Right lobe of liver (tissue), 4 donors: ENCODE results near the gene TOM1L2.

Experiments
- POLR2A ChIP-seq: fragments of 450-650 bp; IDR thresholded peaks from one replicate; pipeline ENCODE4 v1.6.1; 2017; ENCODE audit warnings: antibody characterized with exemption, mild to moderate bottlenecking
- TF ChIP-seq, protein P1 (sequence below), 4 donors: fragments of 200-600 bp in 3 of 4; fragments of 450-650 bp in 1 of 4; IDR thresholded peaks; one replicate each; pipeline versions ENCODE4 v1.5.1 to v1.8.0; 2016 to 2022; ENCODE audit warnings: antibody characterized with exemption in 4 of 4, mild to moderate bottlenecking in 2 of 4
- donor health status: DM: no; HTN: no; CAD: no.
- donor health status: DM: no; HTN: no; CAD: no.
- donor health status: DM: no; HTN: yes; CAD: no.

DNA sequence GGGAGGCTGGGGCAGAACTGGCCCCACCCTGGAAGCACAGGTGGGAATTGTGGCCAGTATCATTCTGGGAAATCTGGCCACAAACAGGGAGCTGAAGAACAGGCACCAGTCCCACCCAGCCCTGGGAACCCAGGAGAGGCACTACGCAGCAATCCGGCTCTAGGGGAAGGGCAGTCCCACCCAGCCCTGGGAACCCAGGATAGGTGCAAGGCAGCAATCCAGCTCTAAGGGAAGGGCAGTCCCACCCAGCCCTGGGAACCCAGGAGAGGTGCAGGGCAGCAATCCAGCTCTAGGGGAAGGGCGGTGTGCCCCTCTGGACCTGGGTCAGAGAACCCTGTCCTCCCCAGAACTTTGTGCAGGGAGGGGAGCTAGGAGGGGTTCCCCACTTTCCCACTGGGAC is 7.6 kb upstream of the TOM1L2 start:
- TF ChIP-seq, protein P1, sequence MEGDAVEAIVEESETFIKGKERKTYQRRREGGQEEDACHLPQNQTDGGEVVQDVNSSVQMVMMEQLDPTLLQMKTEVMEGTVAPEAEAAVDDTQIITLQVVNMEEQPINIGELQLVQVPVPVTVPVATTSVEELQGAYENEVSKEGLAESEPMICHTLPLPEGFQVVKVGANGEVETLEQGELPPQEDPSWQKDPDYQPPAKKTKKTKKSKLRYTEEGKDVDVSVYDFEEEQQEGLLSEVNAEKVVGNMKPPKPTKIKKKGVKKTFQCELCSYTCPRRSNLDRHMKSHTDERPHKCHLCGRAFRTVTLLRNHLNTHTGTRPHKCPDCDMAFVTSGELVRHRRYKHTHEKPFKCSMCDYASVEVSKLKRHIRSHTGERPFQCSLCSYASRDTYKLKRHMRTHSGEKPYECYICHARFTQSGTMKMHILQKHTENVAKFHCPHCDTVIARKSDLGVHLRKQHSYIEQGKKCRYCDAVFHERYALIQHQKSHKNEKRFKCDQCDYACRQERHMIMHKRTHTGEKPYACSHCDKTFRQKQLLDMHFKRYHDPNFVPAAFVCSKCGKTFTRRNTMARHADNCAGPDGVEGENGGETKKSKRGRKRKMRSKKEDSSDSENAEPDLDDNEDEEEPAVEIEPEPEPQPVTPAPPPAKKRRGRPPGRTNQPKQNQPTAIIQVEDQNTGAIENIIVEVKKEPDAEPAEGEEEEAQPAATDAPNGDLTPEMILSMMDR (IDR thresholded peaks at IDR 0.05), result no peak
- no peak for TF ChIP-seq POLR2A
